LNCAP (cell line): ENCODE data around the gene TEX2.

Source experiments
- TF ChIP-seq, protein P1 (sequence below): fragments of 450-650 bp; IDR thresholded peaks from 2 replicates; pipeline ENCODE4 v1.5.1; 2017; ENCODE audit warnings: mild to moderate bottlenecking

TEX2 gene, protein sequence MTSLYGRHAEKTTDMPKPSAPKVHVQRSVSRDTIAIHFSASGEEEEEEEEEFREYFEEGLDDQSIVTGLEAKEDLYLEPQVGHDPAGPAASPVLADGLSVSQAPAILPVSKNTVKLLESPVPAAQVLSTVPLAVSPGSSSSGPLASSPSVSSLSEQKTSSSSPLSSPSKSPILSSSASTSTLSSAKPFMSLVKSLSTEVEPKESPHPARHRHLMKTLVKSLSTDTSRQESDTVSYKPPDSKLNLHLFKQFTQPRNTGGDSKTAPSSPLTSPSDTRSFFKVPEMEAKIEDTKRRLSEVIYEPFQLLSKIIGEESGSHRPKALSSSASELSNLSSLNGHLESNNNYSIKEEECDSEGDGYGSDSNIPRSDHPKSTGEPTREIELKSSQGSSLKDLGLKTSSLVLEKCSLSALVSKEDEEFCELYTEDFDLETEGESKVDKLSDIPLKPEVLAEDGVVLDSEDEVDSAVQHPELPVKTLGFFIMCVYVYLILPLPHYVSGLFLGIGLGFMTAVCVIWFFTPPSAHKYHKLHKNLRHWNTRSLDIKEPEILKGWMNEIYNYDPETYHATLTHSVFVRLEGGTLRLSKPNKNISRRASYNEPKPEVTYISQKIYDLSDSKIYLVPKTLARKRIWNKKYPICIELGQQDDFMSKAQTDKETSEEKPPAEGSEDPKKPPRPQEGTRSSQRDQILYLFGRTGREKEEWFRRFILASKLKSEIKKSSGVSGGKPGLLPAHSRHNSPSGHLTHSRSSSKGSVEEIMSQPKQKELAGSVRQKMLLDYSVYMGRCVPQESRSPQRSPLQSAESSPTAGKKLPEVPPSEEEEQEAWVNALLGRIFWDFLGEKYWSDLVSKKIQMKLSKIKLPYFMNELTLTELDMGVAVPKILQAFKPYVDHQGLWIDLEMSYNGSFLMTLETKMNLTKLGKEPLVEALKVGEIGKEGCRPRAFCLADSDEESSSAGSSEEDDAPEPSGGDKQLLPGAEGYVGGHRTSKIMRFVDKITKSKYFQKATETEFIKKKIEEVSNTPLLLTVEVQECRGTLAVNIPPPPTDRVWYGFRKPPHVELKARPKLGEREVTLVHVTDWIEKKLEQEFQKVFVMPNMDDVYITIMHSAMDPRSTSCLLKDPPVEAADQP

DNA sequence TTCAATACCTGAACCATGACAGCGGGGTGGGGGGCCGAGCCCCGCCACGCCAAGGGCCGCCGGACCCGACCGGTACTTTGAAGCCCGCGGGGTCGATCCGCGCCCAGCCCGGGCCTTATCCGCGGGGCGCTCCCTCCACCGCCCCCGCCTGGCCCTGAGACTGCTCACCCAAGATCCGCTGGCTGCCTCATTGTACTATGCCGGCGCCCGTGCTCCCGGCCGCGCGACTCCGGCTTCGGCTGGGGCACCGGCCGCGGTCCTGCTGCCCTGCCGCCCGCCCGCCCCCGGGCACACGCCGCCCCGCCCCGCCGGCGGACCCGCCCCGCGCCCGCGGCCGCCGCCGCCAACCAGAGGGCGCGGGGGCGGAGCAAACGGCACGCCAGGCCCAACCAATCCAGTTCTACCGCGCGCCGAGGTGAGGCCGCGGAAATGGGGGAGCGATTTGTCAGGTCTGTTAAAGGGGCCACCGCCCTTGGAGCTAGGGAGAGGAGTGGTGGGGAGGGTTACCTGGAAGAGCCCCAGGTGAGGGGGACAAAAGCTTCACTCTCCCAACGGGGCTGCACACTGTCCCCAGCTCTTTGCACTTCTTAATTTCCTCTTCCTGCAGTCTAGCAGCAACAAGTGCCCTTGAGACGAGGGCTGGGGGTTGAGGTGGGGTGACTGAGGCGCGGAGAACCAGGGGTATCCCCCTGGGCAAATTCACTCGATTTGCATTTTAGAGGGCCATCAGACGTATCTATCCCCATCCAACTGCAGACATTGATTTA, at the start of gene TEX2:
TEX2 (minus strand) TSS at position 261 of the 767 bp plus-strand sequence. CDS start 49,043 bp downstream, outside the sequence.
- TF ChIP-seq, protein P1, sequence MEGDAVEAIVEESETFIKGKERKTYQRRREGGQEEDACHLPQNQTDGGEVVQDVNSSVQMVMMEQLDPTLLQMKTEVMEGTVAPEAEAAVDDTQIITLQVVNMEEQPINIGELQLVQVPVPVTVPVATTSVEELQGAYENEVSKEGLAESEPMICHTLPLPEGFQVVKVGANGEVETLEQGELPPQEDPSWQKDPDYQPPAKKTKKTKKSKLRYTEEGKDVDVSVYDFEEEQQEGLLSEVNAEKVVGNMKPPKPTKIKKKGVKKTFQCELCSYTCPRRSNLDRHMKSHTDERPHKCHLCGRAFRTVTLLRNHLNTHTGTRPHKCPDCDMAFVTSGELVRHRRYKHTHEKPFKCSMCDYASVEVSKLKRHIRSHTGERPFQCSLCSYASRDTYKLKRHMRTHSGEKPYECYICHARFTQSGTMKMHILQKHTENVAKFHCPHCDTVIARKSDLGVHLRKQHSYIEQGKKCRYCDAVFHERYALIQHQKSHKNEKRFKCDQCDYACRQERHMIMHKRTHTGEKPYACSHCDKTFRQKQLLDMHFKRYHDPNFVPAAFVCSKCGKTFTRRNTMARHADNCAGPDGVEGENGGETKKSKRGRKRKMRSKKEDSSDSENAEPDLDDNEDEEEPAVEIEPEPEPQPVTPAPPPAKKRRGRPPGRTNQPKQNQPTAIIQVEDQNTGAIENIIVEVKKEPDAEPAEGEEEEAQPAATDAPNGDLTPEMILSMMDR = no peak

DNA sequence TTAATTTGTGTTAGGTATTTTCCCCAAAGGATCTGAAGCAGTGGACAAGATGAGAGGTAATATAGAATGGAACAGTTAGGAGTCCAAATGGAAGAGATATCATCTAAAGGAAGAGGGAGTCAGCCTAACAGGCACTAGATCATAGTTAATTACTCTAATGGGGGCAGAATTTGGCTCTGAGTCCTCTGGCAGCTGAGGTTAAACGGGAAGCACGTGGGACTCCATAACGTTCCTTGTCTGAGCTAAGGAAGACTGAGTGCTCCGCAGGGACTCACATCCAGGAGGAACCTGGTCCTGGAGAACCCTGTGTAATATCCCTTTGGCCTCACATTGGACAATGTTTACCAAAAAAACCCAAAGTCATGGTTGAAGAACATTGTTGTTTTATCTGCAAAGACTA, 46.6 kb upstream of the TEX2 start:
- TF ChIP-seq, protein P1 = no peak

DNA sequence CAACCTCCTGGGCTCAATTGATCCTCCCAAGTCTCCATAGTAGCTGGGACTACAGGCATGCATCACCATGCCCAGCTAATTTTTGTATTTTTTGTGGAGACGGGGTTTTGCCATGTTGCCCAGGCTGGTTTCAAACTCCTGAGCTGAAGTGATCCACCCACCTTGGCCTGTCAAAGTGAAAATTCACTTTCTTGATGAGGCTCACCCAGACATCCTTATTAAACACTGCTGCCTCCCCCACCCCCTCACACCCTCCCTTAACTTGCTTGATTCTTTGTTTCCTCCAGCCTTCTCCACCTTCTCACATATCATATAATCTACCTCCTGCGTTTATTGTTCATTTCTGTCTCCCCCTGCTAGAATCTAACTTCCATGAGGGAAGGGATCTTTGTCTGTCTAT, 46.0 kb upstream of the TEX2 start:
- TF ChIP-seq, protein P1 = no peak

DNA sequence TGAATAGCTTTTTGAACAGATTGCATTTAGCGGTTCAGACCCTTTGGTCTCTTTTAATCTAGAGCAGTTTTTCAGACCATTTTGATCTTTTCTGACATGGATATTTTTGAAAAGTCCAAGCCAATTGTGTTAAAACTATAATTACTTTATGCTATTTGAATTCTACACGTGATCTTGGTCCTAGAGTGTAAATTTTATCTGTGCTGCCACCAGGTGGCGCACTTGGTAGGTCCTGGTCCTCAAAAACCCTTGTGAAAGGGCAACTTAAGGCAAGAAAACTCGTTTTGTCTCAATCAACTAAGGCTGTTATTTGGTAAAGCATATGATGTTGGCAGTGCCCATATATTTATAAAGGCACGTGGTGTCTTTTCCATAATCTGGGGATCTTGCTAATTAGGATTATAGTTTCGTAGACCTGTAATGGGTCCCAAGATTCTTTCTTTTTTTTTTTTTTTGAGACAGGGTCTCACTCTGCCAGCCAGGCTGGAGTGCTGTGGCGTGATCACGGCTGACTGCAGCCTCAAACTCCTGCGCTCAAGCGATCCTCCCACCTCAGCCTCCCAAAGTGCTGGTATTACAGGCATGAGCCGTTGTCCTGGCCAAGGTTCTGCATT, 43.9 kb upstream of the TEX2 start:
- TF ChIP-seq, protein P1 = peak; percentile 89

DNA sequence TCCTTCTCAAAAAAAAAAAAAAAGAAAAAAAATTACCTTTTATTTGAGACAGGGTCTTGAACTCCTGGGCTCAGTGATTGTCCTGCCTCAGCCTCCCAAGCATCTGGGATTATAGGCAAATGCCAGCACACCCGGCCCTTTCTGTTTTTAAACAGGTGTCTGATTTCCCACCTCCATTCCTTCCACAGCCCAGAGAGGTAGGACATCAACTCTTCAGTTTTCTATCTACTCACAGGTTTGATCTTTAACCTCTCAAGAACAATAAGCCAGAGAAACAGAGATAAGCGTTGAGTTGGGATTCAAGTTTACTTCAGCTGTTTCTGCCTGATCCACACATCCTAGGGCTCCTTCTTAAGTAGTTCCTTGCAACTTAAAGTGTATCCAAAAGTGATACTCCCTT, 41.5 kb upstream of the TEX2 start:
- TF ChIP-seq, protein P1 = no peak

DNA sequence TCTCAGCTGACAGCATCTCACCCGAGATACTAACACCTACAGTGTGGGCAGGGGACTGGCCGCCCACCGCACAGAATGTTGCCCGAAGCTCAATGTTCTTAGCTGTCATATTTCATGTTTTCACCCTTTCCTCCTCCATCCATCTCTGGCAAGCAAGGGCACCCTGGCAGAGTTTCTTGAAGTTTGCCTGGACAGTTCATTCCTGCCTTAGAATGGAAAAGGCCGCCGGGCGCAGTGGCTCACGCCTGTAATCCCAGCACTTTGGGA, 37.6 kb upstream of the TEX2 start:
- TF ChIP-seq, protein P1 = no peak
